HG03342 (cell line): ENCODE measurements around the gene DONSON.
A peak's percentile ranks its signal among the peaks of the same experiment; 100 is the strongest.
"Not testable (repeated sequence)": the region's sequence is repeated elsewhere in the genome, so short reads cannot be mapped to it uniquely, and the experiment has no call there.

Experiments
- ATAC-seq: cut with Tn5 transposase; IDR thresholded peaks from one replicate; pipeline ENCODE4 v1.9.1; 2021; ENCODE audit warnings: mild to moderate bottlenecking, moderate library complexity; ENCODE audit not compliant: unreplicated experiment

DONSON gene

GRCh38 chr21:33588485-33589335 is at the start of gene DONSON:
Gene DONSON (minus strand): TSS chr21:33588684. CDS start chr21:33588641, 43 bp downstream.
- ATAC-seq: peak; percentile 78

DNA sequence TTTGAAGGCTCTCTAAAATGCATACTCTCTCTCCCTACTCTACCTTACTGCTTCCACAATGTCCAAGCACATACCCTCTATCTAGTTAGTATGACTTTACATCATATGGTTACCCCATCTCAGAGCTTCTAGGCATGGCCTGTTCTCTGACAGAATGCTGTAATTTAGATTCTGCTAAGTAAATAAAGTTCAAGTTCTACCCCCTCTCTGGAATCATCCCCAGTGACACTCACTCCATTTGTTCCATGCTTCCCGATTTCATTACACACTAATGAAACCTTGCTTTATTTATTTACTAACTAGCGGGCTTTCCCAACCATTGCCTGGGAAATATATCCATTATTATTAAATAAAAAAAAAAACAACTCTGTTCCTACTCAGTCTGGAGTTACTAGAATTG is 45.8 kb upstream of the DONSON start:
- ATAC-seq: no peak

- not testable (repeated sequence) for ATAC-seq
Measured at GRCh38 chr21:33626151-33626550, 37.7 kb upstream of the DONSON start.

GRCh38 chr21:33622253-33622652 is 33.8 kb upstream of the DONSON start:
- no peak for ATAC-seq

DNA sequence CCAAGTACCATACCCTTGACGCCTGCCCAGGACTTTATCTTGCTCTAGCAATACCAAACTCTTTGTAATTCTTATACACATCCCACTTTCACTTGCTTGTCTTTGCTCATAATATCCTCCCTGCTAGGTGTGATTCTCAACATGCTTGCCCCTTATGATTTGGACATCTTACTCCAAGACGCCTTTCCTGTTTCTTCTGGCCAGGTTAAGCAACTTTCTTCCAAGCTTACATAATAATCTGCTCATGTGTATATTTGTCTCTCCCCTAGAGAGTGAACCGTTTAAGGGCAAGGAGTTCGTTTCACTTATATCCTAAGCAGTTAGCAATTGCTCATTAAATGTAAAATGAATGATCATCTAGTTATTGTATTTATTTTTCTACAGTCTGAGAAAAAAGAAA is 31.2 kb upstream of the DONSON start:
- no peak for ATAC-seq

- ATAC-seq: no peak
Measured at GRCh38 chr21:33618407-33618806, 29.9 kb upstream of the DONSON start.

DNA sequence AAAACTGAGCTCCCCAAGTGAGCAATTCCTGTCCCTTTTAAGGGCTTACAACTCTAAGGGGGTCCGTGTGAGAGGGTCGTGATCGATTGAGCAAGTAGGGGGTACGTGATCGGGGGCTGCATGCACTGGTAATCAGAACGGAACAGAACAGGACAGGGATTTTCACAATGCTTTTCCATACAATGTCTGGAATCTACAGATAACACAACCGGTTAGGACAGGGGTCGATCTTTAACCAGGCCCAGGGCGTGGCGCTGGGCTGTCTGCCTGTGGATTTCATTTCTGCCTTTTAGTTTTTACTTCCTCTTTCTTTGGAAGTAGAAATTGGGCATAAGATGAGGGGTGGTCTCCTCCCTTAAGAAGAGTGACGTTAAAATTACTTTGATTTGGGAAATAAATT is 29.1 kb upstream of the DONSON start:
- ATAC-seq: not testable (repeated sequence)

- ATAC-seq: no peak
Measured at GRCh38 chr21:33611006-33611744, 22.7 kb upstream of the DONSON start.

DNA sequence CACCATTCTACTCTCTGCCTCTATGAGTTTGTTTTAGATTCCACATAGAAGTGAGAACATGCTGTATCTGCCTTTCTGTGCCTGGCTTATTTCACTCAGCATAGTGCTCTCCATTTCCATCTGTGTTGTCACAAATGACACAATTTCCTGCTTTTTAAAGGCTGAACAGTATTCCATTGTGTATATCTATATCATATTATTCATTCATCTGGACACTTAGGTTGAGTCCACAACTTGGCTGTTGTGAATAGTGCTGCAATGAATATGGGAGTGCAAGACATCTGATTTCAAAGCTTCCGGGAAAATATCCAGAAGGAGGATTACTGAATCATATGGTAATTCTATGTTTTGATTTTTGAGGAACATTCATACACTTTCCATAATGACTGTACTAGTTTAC is 20.1 kb upstream of the DONSON start:
- ATAC-seq: no peak

- no peak for ATAC-seq
Measured at GRCh38 chr21:33598051-33598450, 9.6 kb upstream of the DONSON start.

- ATAC-seq: peak; percentile 34
Measured at GRCh38 chr21:33587792-33588484, 546 bp downstream of the DONSON start.

DNA sequence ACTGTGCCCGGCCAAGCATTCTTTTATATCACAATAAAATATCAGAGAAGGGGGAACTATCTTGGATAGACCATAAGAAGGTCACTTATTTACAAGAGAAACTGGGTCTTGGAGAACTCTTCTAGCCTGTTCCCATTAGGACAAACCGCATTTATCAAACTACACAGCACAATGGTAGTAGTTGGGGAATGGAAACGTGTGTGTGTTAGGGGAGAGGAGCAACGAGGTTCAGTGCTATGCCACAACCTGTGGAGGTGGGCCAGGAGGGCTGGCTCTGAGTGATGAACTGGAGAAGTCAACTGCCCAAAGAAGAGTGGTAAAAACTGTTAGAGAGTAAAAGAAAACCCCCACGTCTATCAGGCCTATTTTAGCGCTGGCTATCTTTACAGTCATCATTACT is 1.6 kb downstream of the DONSON start:
- ATAC-seq: no peak

DNA sequence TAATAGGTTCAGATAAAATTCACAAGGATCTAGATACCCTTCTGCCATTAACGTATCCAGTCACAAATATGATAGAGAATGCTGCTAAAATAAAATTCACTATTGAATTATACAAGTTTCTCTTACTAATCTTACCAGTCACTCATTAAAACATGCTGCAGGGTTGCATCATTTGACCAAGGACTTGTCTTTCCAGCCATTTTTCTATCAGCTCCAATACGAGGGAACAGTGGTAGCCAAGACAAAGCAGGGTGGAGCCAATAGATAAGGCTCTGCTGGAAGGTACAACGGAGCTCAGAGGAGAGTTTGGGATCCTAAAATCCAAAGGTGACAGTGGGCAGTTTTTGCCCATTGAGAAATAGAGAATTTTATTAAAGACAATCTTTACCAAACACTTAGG is 4.0 kb downstream of the DONSON start:
- ATAC-seq: no peak

DNA sequence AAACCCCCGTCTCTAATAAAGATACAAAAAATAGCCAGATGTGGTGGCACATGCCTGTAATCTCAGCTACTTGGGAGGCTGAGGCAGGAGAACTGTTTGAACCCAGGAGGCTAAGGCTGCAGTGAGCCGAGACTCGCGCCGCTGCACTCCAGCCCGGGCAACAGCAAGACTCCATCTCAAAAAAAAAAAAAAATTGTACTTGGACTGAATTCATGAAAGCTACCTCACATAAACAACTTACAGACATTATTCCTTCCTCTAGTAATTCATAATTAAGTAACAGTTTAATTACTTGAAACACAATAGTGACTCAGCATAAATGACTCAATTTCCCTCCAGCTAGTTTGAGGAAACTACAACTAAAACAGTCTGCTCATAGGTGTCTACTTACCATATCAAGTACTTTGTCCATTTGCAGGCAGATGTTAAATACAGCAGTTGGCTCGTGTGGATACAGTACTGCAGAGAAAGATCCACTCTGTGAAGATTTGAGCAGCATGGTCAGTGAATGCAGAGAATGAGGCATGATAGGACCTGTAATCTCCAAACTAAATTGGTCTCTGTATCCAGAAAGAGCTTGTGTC is 9.4 kb downstream of the DONSON start:
- no peak for ATAC-seq

DNA sequence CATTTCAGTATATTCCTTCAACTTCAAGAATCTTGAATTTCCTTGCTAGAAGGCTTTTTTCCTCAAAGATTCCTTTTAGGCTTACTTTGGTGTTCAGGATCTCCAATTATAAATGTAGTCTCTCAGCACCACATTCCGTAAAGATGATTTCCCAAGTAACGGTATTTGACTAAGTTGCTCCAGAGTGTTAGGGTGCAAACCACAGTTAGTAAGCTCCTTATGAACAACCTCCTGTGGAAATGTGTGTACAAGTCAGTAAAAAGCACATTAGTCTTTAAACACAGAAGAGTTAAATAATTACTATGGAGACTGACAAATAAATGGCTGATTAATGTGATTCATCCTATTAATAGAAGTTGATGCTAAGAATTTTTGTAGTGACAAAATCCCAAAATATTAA is 10.3 kb downstream of the DONSON start:
- ATAC-seq: no peak

DNA sequence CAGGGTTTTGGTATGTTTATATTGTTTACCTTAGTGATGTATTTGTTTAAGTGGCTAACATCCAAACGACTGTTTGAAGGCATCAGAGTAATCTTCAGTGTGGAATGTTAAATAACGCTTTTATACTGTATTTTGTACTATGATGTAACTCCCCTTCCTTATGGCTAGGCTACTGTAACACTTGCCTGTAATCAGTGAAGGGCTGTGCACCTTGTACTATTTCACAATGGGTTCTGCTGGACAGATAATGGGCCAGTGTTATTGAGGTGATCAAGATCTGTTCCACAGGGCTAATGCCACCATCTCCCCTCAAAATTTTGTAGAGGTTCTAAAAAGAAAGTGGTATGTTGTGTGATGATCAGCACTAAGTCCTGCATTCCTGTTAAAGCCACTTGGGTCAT is 11.7 kb downstream of the DONSON start:
- ATAC-seq: not testable (repeated sequence)

DNA sequence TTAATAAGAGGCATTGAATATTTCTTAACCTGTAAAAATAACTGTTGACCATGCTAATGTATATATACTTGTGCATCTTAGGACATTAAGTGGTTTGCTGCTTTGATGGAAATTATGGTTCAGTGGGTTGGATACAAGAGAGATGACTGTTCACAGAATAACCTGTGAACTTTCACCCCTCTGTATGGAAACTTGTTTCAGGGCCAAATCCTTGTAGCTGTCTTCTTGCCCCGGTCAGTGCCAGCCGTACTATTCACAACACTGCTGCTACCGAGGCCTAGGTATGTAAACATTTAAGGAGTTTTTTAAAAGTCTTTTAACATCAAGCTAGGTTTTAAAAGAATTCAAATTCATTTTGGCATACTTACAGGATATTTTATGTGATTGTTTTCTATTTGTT is 16.1 kb downstream of the DONSON start:
- no peak for ATAC-seq

- ATAC-seq: no peak
Measured at GRCh38 chr21:33569991-33570390, 18.5 kb downstream of the DONSON start.

DNA sequence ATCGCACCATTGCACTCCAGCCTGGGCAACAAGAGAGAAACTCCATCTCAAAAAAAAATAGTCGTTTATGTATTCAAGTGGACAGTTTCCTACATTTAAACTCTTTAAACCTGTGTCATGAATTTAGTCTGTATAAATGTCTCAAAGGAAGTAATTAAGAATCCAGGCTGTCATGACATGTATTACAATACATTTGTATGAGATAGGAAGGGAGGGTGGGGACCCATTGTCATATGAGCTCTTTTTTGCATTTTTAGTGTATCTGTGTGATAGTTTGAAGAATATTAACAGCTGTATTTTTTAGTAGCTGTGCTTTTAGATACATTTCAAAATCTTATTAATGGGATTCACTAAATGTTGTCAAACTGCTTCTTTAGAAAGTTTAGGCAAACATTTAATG is 20.0 kb downstream of the DONSON start:
- ATAC-seq: no peak

- no peak for ATAC-seq
Measured at GRCh38 chr21:33567914-33568313, 20.6 kb downstream of the DONSON start.

DNA sequence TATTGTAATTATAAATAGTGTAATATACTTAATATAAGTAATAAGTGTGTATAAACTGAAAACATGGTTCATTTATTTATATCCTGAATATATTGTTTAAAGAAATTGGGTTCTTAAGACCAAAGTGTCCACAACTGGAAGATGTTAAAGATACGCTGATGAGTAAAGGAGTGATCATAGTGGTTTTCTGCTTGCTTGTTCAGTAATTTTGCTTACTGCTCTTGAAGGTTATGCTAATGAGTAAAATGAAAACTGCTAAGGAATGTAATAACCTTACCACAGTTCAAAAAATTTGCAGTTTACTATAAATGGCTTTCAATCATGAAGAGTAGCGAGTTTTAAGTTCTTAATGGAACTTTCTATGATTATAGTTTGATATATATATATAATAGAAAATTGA is 22.0 kb downstream of the DONSON start:
- no peak for ATAC-seq
